Right atrium auricular region (tissue), 2 donors: ENCODE data around the gene HTRA2. TPM values are rescaled to one million over a fixed set of nuclear protein-coding genes. Genes with fewer than 3 reads are reported as not detected.
"Not testable (repeated sequence)": the region's sequence is repeated elsewhere in the genome, so short reads cannot be mapped to it uniquely, and the experiment has no call there.

ENCODE experiments used
- DNase-seq: peaks from one replicate; pipeline ENCODE4 v3.0.0-alpha.2; 2019; ENCODE audit warnings: low spot score
- H3K27ac ChIP-seq, 2 donors: fragments of 200-600 bp; sonication (generic); 1 replicate in 1 of 2; 2 replicates in 1 of 2; pipeline ENCODE4 v1.5.1; 2016 to 2019
- H3K27me3 ChIP-seq, 2 donors: fragments of 200-600 bp; sonication (generic); one replicate each; pipeline versions ENCODE4 v1.5.1 to v1.6.0; 2017 to 2019
- H3K36me3 ChIP-seq: fragments of 200-600 bp; sonication (generic); one replicate; pipeline ENCODE4 v1.5.1; 2016
- H3K4me1 ChIP-seq, 2 donors: fragments of 200-600 bp; sonication (generic); one replicate each; pipeline versions ENCODE4 v1.5.1 to v1.6.0; 2017 to 2019
- H3K4me3 ChIP-seq, 2 donors: fragments of 200-600 bp; sonication (generic); 1 replicate in 1 of 2; 2 replicates in 1 of 2; pipeline ENCODE4 v1.5.1; 2017 to 2019; ENCODE audit warnings: mild to moderate bottlenecking in 1 of 2, moderate library complexity in 1 of 2
- H3K9me3 ChIP-seq, 2 donors: fragments of 200-600 bp; sonication (generic); one replicate each; pipeline ENCODE4 v1.5.1; 2019
- CTCF ChIP-seq, 2 donors: fragments of 200-600 bp; sonication (generic); IDR thresholded peaks; one replicate each; pipeline ENCODE4 v1.5.1; 2019; ENCODE audit warnings: antibody characterized with exemption in 2 of 2
- total RNA-seq, 2 donors: library from RNA; depleted of rRNA; stranded (reverse); fragments of >200 nt; gene quantifications; one replicate each; pipeline ENCODE4 v1.1.0, GENCODE V29; 2016

Gene HTRA2
- 10 to 100 TPM; 16.0 to 27.3 TPM for total RNA-seq

GRCh38 chr2:74529357-74530238 is at the start of gene HTRA2, which contains the start of gene AUP1:
TSS of gene HTRA2 (plus strand) at chr2:74529933. CDS start at chr2:74530007, 74 bp downstream.
TSS of gene AUP1 (minus strand) at chr2:74529706. CDS start at chr2:74529629, 77 bp downstream.
- no peak for TF ChIP-seq CTCF (IDR thresholded peaks at IDR 0.05)
- peaks cover 0 to 30% of the 10 kb centered on the region in 2 donors for H3K4me1 ChIP-seq
- peak; percentile 98 for DNase-seq
- peak within 1 kb of the TSS; percentile 68 to 89 for H3K4me3 ChIP-seq
- no peaks in the 10 kb centered on the region for H3K27me3 ChIP-seq
- H3K27ac ChIP-seq: peak within 1 kb of the TSS; percentile 78 to 87
- no peaks in the 10 kb centered on the region for H3K9me3 ChIP-seq
- H3K36me3 ChIP-seq: peaks cover 36% of the 10 kb centered on the region

- Histone ChIP-seq H3K4me3 (peak overlapping the region; percentile 78 to 83), H3K9me3 (no peaks in the 10 kb centered on the region), H3K4me1 (peaks cover 0 to 31% of the 10 kb centered on the region in 2 donors), H3K27me3 (no peaks in the 10 kb centered on the region), H3K36me3 (no peaks in the 10 kb centered on the region), H3K27ac (peak overlapping the region in 1 of 2 donors; percentile 88)
- no peak for TF ChIP-seq CTCF (IDR thresholded peaks at IDR 0.05)
- no peak for DNase-seq
These were observed 48.3 kb upstream of the HTRA2 start for GRCh38 chr2:74481431-74481830.

GRCh38 chr2:74481961-74482800 is 47.6 kb upstream of the HTRA2 start:
- Histone ChIP-seq H3K36me3 (peaks cover 6% of the 10 kb centered on the region), H3K4me1 (peaks cover 0 to 31% of the 10 kb centered on the region in 2 donors), H3K4me3 (peak overlapping the region; percentile 78 to 83), H3K27ac (peak overlapping the region; percentile 88 to 91), H3K27me3 (no peaks in the 10 kb centered on the region), H3K9me3 (no peaks in the 10 kb centered on the region)
- no peak for TF ChIP-seq CTCF (IDR thresholded peaks at IDR 0.05)
- DNase-seq: no peak

- Histone ChIP-seq H3K4me3 (peak within 1 kb of the TSS; percentile 78 to 83), H3K36me3 (peaks cover 7% of the 10 kb centered on the region), H3K27me3 (no peaks in the 10 kb centered on the region), H3K4me1 (peaks cover 0 to 31% of the 10 kb centered on the region in 2 donors), H3K9me3 (no peaks in the 10 kb centered on the region), H3K27ac (peak within 1 kb of the TSS; percentile 88 to 91)
- peak; percentile 98 for DNase-seq
- TF ChIP-seq CTCF (IDR thresholded peaks at IDR 0.05): peak; percentile 71 to 85
These were observed 46.7 kb upstream of the HTRA2 start, which contains the start of the genes CCDC142 and TTC31 for GRCh38 chr2:74482801-74483674. TSS of gene CCDC142 (minus strand) at chr2:74482998. CDS start at chr2:74482837, 161 bp downstream. TSS of gene TTC31 (plus strand) at chr2:74483081. CDS start at chr2:74483096, 15 bp downstream.

- not testable (repeated sequence) for DNase-seq, H3K27me3 ChIP-seq, H3K36me3 ChIP-seq, H3K9me3 ChIP-seq
- Histone ChIP-seq H3K4me1 (peaks cover 0 to 31% of the 10 kb centered on the region in 2 donors), H3K27ac (peak overlapping the region; percentile 88 to 91), H3K4me3 (peak overlapping the region; percentile 78 to 83)
These were observed 46.0 kb upstream of the HTRA2 start for GRCh38 chr2:74483675-74484164.
